Astrocyte (in vitro differentiated cells and primary cell): Measurements from ENCODE around the gene CRY1. TPM values are rescaled to one million over a fixed set of nuclear protein-coding genes. Genes with fewer than 3 reads are reported as not detected.
"Not testable (repeated sequence)": the region's sequence is repeated elsewhere in the genome, so short reads cannot be mapped to it uniquely, and the experiment has no call there.

Source experiments
- DNase-seq: peaks from one replicate; pipeline ENCODE4 v3.0.0-alpha.2; 2010; ENCODE audit warnings: low read depth
- FAIRE-seq: peaks from 2 replicates; lab custom pipeline; 2011; peaks lifted over from hg19 to GRCh38; lab: Jason Lieb, UNC
- H2AFZ ChIP-seq: 2 replicates; pipeline ENCODE4 v1.6.0; 2012; ENCODE audit warnings: low read depth, low read length, inconsistent platforms
- H3K27ac ChIP-seq: 2 replicates; pipeline ENCODE4 v1.5.1; 2011; ENCODE audit warnings: low read depth, low read length, inconsistent platforms
- H3K27me3 ChIP-seq: 2 replicates; pipeline ENCODE4 v1.6.0; 2011; ENCODE audit warnings: low read length, inconsistent platforms; ENCODE audit not compliant: insufficient read depth
- H3K36me3 ChIP-seq: 2 replicates; pipeline ENCODE4 v1.5.1; 2011; ENCODE audit warnings: low read length, inconsistent platforms; ENCODE audit not compliant: insufficient read depth
- H3K4me1 ChIP-seq: 2 replicates; pipeline ENCODE4 v1.5.1; 2011; ENCODE audit warnings: low read length, inconsistent platforms; ENCODE audit not compliant: insufficient read depth
- H3K4me2 ChIP-seq: 2 replicates; pipeline ENCODE4 v1.6.0; 2012; ENCODE audit warnings: low read length, inconsistent platforms
- H3K4me3 ChIP-seq: 2 replicates; pipeline ENCODE4 v1.5.1; 2011; ENCODE audit warnings: low read depth, mild to moderate bottlenecking, low read length, inconsistent platforms; ENCODE audit not compliant: insufficient read depth
- H3K79me2 ChIP-seq: 2 replicates; pipeline ENCODE4 v1.6.0; 2012; ENCODE audit warnings: mild to moderate bottlenecking, low read length, inconsistent platforms; ENCODE audit not compliant: insufficient read depth
- H3K9ac ChIP-seq: 2 replicates; pipeline ENCODE4 v1.6.0; 2012; ENCODE audit warnings: mild to moderate bottlenecking, low read length, inconsistent platforms
- H3K9me3 ChIP-seq: 2 replicates; pipeline ENCODE4 v1.5.1; 2012; ENCODE audit warnings: low read depth, mild to moderate bottlenecking, low read length, inconsistent platforms; ENCODE audit not compliant: insufficient read depth
- H4K20me1 ChIP-seq: 2 replicates; pipeline ENCODE4 v1.6.0; 2012; ENCODE audit warnings: low read length, inconsistent platforms; ENCODE audit not compliant: insufficient read depth
- H3K27ac Mint-ChIP-seq: one replicate; pipeline ENCODE4 v1.8.0; 2021; ENCODE audit warnings: mild to moderate bottlenecking, mixed read lengths; ENCODE audit not compliant: unreplicated experiment
- H3K27me3 Mint-ChIP-seq: one replicate; pipeline ENCODE4 v1.8.0; 2021; ENCODE audit warnings: low read depth, mixed read lengths; ENCODE audit not compliant: unreplicated experiment
- H3K36me3 Mint-ChIP-seq: one replicate; pipeline ENCODE4 v1.8.0; 2021; ENCODE audit warnings: low read depth, mixed read lengths; ENCODE audit not compliant: unreplicated experiment
- H3K4me1 Mint-ChIP-seq: one replicate; pipeline ENCODE4 v1.8.0; 2021; ENCODE audit warnings: low read depth, mixed read lengths; ENCODE audit not compliant: unreplicated experiment
- H3K4me3 Mint-ChIP-seq: one replicate; pipeline ENCODE4 v1.8.0; 2021; ENCODE audit warnings: mild to moderate bottlenecking, moderate library complexity, mixed read lengths; ENCODE audit not compliant: unreplicated experiment
- H3K9me3 Mint-ChIP-seq: one replicate; pipeline ENCODE4 v1.8.0; 2021; ENCODE audit warnings: mild to moderate bottlenecking, mixed read lengths; ENCODE audit not compliant: unreplicated experiment
- CTCF ChIP-seq: IDR thresholded peaks from 2 replicates; pipeline ENCODE4 v1.5.1; 2011; ENCODE audit warnings: low read depth, mild to moderate bottlenecking, inconsistent platforms, low read length, moderate library complexity; ENCODE audit not compliant: insufficient read depth
- EZH2 ChIP-seq: IDR thresholded peaks from 2 replicates; pipeline ENCODE4 v1.6.1; 2012; ENCODE audit warnings: mild to moderate bottlenecking, low read length, inconsistent platforms; ENCODE audit not compliant: insufficient read depth
- total RNA-seq: library from RNA; stranded (reverse); gene quantifications from 2 replicates; pipeline ENCODE4 v1.2.1, GENCODE V29; 2021

CRY1 gene
- total RNA-seq, 1 donor from 2014 or later = 18.3 TPM

- Histone ChIP-seq H3K27ac (no peak overlapping the region), H3K79me2 (no peaks in the 10 kb centered on the region), H3K4me2 (no peak overlapping the region), H3K4me1 (no peaks in the 10 kb centered on the region), H4K20me1 (no peaks in the 10 kb centered on the region), H3K9me3 (no peaks in the 10 kb centered on the region), H3K27me3 (no peaks in the 10 kb centered on the region), H3K9ac (no peak overlapping the region), H3K36me3 (peaks cover 7% of the 10 kb centered on the region), H2AFZ (no peak overlapping the region), H3K4me3 (no peak overlapping the region)
- no peaks in the 10 kb centered on the region for H3K9me3 Mint-ChIP-seq
- DNase-seq (no peak), FAIRE-seq (no peak)
- peaks cover 4% of the 10 kb centered on the region for H3K4me1 Mint-ChIP-seq
- peaks cover 9% of the 10 kb centered on the region for H3K36me3 Mint-ChIP-seq
- no peaks in the 10 kb centered on the region for H3K27me3 Mint-ChIP-seq
- no peak overlapping the region for H3K4me3 Mint-ChIP-seq
- no peak for TF ChIP-seq EZH2
- no peak for TF ChIP-seq CTCF
- H3K27ac Mint-ChIP-seq = no peak overlapping the region
Observed at GRCh38 chr12:106999446-106999845, 93.9 kb downstream of the CRY1 start.

GRCh38 chr12:106997916-106998315, 95.4 kb downstream of the CRY1 start:
- FAIRE-seq = no peak
- Histone ChIP-seq H3K27ac (no peak overlapping the region), H3K4me1 (no peaks in the 10 kb centered on the region), H3K27me3 (no peaks in the 10 kb centered on the region), H3K4me2 (no peak overlapping the region), H3K4me3 (no peak overlapping the region), H4K20me1 (no peaks in the 10 kb centered on the region), H2AFZ (no peak overlapping the region), H3K79me2 (no peaks in the 10 kb centered on the region), H3K9me3 (no peaks in the 10 kb centered on the region), H3K9ac (no peak overlapping the region), H3K36me3 (peaks cover 7% of the 10 kb centered on the region)
- TF ChIP-seq CTCF (no peak), EZH2 (no peak)
- no peak overlapping the region for H3K27ac Mint-ChIP-seq
- no peak for DNase-seq
- H3K4me1 Mint-ChIP-seq = peaks cover 4% of the 10 kb centered on the region
- H3K36me3 Mint-ChIP-seq = peaks cover 9% of the 10 kb centered on the region
- no peaks in the 10 kb centered on the region for H3K27me3 Mint-ChIP-seq
- H3K9me3 Mint-ChIP-seq = no peaks in the 10 kb centered on the region
- no peak overlapping the region for H3K4me3 Mint-ChIP-seq

- H3K9me3 ChIP-seq, H2AFZ ChIP-seq, H3K4me1 ChIP-seq, H3K9ac ChIP-seq, H3K4me3 Mint-ChIP-seq, H3K27me3 ChIP-seq, H3K4me1 Mint-ChIP-seq, H3K4me3 ChIP-seq, H3K9me3 Mint-ChIP-seq, DNase-seq, H4K20me1 ChIP-seq, H3K4me2 ChIP-seq, H3K27me3 Mint-ChIP-seq, H3K36me3 ChIP-seq, H3K27ac ChIP-seq, FAIRE-seq, H3K79me2 ChIP-seq, H3K36me3 Mint-ChIP-seq, H3K27ac Mint-ChIP-seq: not testable (repeated sequence)
Observed at GRCh38 chr12:106996102-106996501, 97.2 kb downstream of the CRY1 start.
